Activated T-cell treated with anti-CD3 and anti-CD28 coated beads for 24 hours (primary cell): Measurements from ENCODE around the gene KCP.

ENCODE experiments used
- DNase-seq: peaks from one replicate; pipeline ENCODE4 v3.0.0-alpha.2; 2020; ENCODE audit warnings: low read depth

The KCP gene

DNA sequence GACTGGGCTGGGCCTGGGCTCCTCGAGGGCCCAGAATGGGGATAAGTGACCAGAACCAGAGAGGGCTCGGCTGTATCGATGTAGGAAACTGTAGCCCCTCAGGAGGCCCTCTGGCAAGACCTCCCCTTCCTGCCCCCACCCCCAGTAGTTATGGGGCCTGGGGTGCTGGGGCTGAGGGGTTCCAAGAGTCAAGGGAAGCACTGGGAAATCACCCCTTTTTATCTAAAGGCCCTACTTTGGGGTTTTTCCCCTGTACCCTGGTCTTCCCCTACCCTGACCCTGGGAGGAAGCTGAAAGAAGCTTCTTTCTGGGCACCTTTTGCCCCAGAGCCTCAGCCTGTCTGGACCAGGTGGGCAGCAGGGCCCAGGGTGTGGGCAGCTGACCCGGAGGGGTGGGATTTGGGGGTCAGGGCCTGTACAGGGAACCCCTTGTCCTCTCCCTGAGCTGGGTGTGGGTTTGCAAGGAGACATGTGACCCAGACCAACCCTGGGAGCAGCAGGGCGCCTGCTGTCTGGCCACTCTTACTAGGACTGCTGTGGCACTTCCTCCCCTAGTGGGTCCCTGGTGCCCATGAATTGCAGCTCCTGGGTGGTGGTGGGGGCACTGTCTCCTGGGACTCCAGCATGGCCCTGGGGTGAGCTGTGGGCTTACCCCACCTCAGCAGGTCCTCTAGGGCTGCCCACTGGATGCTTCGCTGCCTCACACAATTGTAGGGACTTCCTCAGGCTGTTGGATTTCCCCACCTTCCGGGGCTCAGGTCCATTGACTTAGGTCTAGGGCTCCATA is 28.8 kb upstream of the KCP start:
- DNase-seq, result no peak

DNA sequence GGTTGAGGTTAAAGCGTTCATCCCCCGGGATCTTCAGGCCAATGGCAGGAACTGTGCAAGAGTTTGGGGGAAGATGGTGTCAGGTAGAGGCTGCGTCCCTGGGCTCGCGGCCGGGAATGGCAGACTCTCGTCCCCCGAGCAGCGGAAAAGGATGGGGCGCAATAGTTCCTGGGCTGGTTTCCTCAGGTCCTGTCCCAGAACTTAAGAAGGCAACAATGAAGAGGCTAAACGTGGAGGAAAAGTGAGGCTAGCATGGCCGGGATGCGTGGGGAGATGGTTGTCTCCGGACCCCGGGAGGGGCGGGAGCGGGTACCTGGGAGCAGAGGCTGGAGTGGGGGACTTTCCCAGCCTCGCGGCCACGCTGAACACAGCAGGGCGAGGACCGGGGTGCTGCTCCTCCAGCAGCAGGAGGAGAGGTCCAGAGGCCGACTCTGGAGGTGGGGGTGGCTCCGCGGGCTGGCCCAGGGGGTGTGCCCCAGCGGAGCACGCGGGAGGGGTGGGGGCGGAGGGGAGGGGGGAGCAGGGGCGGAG is 28.1 kb upstream of the KCP start:
- DNase-seq, result no peak

DNA sequence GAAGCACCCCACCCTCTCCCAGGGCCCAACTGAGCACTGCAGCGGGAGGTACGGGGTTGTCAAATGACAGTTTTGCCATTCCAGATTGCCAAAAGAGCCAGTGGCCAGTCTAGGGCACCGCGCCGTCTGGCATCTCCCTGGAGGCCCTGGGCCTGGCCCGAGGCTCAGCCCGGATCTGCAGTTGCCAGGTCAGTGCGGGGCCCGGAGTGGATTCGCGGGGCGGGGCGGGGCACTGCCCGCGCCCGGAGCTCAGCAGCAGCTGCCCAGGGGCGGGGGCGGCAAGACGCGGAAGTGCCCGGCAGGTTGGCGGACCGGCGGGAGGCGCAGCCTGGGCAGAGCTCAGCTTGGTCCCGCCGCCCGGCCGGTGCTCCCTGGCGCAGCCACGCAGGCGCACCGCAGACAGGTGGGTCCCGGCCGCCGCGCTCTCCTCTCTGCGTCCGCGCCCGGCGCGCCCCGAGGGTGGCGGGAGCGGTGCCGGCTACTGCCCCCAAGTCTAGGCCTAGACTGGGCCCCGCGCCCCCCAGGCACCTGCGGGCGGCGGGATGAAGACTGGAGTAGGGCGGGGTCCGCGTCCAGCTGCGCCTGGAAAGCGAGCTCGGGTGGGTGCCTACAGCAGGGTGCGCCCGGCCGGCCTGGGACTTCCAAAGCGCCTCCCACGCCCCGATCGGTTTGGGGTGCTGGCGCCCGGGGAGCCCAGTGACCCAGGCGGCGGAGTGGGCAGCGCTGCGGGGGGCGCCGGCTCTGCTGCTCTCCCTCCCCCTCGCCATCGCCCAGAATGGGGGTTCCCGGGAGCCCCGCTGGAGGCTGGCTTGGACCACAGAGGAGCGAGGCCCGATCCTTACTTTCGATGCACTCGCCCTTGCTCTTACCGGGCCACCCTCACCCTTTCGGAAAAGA is 27.4 kb upstream of the KCP start, which contains the start of gene IRF5:
Gene IRF5 (plus strand): TSS at position 281 of the 897 bp plus-strand sequence. CDS start 4,155 bp downstream, outside the sequence.
- DNase-seq, result no peak

DNA sequence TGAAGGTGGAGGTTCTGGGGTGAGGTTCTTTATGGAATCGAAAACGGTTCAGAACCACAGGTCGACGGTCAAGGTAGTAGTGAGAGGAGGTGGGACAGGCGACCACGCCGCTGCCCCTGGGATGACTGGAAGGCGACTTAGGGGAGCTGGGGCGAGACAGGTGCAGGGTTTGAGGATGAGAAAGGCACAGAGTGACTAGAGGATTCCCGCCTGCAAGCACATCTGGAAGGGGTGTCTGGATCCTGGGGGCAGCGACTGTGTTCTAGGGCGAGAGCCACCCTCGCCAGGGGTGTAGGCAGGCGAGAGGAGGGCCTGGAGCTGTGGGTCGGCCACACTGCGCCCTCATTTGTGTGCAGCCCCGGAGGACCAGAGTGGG is 26.8 kb upstream of the KCP start:
- no peak for DNase-seq

DNA sequence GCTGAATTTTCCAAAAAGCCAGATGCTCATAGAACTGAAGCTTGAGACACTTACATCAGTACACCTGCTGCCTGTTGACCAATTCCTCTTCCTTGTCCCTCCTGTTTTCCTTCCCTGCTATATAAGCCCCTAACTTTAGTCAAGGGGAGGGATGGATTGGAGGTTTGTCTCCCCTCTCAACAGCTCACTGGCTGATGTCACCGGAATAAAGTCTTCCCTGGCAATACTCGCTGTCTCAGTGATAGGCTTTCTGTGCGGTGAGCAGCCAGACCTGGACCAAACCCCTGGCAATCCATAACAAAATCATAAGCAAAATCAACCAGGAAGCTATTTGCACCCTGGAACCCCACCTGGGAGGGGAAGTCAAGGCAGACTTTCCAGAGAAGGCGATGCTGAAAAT is 26.3 kb upstream of the KCP start:
- no peak for DNase-seq

DNA sequence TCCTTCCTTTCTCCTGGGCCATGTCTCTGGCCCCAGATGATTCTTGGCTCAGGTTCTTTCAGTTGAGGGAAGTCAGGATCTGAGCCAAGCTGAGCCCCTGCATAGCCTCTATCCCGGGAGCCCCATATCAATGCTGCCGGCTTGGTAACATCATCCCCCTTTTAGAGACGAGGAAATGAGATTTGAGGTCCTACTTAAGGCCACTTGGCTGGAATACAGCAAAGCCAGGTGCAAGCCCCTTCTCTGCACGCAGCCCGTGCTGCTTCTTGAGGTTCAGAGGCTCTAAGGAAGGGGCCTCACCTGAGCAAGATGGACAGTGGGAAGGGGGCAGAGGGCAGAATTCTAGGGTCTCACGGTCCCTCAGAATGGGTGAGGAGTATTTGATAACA is 24.8 kb upstream of the KCP start:
- no peak for DNase-seq

DNA sequence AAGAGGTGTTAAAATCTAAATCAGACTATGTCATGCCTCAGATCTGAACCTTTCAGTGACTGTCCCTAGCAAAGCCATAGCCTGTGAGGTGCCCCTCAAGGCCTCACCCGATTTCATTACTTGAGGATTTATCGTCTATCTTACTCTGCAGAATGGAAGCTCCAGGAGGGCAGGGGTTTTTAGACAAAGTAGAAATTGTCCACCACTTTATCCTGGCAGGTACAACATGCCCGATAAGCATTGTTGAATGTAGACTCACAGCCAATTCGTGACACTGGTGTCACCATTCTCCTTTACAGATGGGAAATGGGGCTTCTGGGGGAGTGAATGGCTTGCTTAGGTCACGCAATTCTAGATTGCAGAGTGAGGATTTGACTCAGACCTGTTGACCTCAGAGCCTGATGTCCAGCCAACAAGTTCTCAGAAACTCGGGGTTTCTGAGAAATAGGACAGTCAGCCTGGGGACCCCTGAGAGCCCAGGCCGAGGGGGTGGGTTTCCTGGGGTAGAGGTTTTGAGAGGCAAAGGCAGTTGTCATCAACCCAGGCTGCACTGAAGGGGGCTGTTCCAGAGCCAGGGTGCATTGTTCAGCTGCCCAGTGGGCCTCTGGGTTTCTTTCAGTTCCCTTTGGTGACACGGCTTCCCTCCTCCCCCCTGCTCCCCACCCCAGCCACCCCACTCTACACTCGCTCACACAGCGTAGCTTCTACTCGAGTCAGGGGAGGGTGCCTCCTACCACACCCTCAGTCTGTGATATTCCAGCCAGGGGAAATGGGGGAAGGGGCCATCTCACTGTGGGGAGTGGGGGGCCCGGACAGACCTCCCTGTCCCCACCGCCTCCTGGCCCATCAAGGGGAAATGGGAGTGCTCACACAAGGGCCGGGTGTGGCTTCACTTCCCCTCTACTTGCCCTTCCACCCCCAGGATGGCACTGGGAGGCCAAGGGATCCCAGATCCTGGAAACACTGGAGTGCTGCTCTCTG is 24.1 kb upstream of the KCP start:
- DNase-seq, result no peak

DNA sequence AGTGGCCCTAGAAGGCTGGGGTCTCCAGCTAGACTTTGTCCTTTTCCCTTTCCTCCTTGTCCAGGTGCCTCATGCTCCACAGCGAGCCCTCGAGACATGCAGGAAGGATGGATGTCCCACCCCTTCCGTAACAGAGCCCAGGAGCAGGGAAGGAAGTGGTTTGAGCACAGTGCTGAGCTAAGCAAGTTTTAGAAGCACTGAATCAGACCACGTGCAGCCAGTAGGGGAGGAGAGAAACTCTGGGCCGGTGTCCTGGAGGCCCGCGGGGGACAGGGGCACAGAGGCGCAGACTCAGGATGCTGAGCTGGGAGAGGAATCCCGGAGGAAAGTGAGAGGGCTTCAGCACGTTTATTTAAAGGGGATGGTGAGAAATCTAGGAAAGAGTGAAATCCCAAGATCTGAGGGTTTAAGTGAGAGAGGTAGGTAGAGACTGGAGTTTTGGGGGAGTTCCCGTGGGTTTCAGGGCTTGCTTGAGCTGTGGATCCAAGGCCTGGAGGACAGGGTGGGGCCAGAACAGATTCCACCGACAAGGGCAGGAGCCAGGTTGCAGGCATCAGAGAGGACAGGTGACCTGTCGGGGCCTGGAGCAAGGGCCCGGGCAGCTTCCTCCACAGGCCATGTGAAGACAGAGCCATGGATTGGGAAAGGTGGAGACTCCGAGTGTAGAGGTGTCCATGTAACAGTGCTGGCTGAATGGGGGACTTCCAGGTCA is 22.8 kb upstream of the KCP start:
- DNase-seq, result peak; percentile 30

DNA sequence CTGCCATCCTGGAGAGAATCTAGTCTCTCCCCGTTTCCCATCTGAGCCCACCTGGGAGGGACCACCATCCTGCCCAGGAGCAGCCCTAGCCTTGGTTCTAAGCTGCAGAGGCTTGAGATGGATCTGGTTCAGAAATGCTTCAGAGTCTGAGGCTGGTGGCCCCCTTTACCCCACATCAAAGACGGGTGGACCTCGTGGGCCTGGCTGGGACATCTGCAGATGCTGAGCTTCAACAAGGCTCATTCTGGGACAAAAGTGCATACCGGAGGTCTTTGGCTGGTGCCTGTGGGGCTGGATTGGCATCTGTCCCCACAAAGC is 22.3 kb upstream of the KCP start:
- no peak for DNase-seq

DNA sequence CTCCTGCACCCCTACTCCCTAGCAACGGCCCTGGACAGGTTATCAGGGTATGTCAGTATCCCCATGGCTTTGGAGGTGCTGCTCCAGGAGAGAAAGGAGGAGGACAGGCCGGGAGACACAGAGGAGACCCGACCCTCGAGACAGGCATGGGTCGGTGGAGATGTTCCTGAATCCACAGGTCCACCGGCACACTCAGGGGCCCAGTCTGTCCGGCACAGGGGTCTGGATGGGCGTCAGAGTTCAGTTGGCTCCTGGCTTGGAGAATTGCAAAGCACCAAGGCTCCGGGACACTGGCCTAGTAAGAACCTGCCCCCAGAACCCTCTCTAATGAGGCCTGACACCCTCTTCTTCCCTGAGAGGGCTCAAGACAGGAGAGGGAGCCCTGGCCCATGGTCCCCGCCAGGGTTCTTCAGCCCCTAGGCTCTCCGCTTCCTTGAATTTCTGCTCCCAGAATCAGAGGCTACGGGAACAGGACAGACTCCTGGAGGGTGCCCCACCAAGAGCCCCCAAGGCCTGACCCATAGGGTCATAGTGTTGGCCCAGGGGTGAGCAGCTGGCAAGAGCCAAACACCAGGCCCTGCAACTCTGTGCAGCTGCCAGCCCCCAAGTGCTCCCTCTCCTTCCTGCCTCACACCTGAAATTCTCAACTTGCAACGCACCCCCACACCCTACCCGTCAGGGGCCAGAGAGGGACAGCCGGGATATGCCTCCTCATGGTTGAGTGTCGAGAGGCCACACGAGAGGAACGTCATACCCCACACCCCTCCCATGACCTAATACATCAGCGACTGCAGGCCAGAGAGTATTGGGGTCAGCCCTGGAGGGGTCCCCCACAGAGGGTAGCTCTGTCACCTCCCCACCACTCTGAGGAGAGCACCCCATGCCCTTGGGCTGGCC is 21.7 kb upstream of the KCP start:
- DNase-seq, result no peak

DNA sequence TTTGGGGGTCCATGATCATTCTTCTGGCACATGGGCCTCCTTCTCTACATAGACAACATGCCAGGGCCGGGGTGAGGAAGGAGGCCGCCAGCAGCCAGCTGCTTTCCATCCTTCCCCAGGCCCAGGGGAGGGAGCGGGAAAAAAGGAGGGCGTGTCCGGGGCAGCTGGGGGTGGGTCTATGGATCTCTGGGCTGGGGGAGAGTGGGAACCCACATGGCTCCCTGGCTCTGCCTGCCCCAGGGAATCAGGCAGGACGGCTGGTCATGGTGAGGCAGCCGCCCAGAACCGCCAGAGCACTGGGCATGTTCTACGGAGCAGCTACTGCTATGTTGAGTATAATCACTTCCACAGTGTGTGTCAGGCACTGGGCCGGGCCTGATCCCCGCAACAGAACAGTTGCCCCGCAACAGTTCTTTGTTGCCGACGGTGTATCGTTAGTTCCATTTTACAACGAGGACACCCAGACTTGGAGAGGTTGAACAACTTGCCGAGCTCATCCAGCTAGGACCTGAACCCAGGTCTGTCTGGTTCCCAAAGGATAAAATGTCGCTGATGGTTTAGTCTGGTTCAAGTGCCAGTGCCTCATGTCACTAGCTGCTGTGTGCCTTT is 20.8 kb upstream of the KCP start:
- no peak for DNase-seq

DNA sequence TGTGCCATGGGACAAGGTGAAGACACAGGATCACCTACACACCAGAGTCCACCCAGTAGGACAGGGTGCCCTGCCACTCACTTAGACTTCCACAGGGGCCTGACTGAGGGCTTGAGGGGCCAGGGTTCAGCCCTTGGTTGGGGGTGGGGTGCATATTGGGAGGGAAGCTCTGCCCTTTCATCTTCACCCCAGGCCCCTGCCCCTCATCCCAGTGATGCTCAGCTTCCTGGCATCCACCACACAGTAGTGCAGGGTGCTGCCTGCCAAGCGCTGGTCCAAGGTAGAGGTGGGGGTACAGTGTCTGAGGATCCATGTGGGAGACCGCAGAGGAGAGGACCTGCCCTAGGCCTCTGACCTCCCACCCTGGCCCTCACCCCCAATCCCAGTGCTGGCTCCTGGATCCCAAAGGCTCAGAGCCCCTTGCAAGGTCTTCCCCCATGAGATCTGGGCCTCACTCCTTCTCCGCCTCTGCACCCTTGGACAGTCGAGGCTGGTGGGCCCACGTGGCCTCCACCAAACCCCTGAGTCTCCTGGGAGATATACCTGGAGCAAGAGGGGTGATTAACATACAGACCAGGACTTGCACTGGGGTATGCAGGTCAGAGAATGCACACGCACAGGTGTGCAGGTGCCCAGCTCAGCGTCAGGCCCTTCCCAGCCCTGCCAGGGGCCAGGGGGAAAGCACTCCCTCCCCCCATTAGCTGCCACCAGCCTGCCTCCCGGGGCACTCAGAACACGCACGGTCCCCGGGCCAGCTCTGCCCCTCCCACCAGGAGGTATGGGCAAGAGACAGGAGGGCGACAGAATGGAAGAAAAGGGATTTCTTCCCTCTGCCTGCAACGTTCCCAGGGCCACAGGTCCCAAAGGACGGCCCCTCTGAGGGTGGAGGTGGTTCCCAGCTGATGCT is 18.6 kb upstream of the KCP start:
- DNase-seq, result no peak

DNA sequence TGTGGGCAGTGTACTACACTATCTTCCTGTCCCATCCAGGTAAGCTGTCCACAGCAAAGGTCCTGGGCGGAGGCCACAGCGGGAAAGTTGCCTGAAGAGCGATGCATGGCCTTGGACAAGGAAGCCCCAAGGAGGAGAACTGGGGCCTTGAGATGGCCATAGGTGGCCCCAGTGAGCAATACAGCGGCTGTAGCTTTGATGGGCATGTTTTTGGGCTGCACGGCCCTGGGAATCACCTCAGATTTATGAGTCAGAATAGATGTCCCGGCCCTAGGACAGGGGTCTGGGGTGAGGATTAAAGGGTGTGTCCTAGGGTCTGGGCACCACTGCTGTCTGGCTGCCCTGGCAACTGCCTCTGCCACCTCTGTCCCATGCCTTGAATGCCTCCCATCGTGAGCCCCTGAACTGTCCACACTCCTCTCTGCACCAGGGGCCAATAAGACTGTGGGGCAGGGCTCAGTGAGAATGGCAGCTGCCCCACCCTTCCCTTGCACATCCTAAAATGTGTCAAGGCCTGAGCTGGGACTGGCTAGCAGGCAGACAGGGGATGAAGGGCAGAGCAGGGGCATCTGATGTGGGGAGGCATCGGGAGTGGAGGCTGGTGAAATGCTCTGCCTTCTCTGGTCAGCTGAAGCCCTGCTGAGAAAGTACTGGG is 17.8 kb upstream of the KCP start:
- DNase-seq, result no peak

DNA sequence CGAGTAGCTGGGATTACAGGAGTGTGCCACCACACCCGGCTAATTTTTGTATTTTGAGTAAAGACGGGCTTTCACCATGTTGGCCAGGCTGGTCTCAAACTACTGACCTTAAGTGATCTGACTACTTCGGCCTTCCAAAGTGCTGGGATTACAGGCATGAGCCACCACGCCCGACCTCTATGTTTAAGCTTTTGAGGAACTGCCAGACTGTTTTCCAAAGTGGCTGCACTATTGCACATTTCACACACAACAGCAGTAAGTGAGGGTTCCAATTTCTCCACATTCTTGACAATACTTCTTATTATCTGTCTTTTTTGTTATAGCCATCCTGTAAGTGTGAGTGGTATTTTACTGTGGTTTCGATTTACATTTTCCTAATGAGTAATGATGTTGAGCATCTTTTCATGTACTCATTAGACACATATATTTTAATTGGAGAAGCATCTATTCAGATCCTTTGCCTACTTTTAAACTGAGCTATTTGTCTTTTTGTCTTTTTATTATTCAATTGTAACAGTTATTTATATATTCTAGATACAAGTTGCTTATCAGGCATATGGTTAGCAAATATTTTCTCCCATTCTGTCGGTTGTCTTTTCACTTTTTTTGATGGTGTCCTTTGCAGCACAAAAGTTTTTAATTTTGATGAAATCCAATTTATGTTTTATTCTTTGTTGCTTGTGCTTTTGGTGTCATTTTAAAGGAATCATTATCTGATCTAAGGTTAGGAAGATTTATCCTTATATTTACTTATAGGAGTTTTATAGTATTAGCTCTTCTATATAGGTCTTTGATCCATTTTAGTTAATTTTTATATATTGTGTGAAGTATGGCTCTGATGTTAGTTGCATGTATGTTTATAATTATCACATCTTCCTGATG is 14.4 kb upstream of the KCP start:
- no peak for DNase-seq

DNA sequence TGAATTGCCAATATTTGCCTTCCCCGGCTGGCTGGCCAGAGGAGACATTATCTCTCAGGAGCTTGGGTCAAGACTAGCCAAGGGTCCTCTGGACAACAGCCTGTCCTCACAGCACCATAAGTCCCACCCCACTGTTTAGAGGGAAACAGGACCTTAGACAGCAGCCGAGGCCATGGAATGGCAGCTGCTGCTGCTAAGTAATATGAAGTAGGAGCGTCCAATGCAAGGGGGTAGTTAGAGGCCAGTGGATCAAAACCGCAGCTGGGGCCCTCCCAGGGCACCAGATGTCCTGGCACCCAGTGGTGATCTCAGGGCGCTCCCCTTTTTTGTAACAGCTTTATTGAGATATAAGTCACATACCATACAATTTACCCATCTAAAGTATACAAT is 12.9 kb upstream of the KCP start:
- no peak for DNase-seq

DNA sequence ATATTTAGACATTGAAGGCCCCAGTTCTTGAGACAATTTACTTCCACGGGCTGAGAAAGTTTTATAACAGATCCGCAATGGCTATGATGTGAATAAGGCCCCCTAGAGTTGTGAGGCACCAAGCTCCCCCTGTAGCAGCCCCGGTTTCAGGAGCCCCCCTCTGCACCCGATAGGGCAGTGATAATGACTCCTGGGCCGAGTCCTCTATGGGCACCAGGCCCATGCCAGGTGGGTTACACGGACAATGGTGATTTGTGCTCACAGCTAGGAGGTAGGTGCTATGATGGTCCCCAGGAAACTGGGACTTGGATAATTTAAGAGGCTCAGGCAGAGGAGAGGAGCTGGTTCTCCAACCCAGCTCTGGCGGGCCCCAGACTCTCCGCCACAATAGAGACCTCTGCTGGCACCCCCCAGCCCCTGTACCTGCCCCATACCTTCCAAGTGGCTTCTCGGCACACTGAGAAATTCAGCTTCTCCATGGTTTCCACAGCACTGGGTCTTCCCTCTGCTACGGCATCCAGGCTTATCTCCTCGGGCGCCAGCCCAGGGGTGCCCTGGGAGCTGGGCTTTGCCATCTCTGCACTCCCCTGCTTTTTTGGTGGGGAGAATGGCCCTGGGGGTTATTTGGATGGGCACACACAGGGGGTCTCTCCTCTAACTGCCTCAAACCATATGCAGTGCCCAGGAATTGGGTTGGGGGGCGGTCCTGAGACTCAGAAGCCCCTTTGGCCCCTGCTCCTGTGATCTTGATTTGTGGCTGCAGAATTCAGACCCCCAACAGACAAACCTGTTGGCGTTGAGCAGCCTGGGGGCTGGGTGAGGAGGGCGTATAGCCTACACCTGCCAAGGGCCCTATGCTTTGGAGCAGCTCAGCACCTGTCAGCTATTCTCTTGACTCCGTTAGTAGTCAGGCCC is 12.2 kb upstream of the KCP start:
- DNase-seq, result no peak
